GM21367 (cell line): ENCODE data around the gene GOLPH3L.
"Not testable (repeated sequence)": the region's sequence is repeated elsewhere in the genome, so short reads cannot be mapped to it uniquely, and the experiment has no call there.

Source experiments
- ATAC-seq: cut with Tn5 transposase; IDR thresholded peaks from one replicate; pipeline ENCODE4 v1.9.1; 2021; ENCODE audit not compliant: unreplicated experiment

GOLPH3L gene

GRCh38 chr1:150619576-150620509 is 77.1 kb downstream of the GOLPH3L start:
- no peak for ATAC-seq

- ATAC-seq, result no peak
Observed at GRCh38 chr1:150615346-150616201, 81.4 kb downstream of the GOLPH3L start.

GRCh38 chr1:150613061-150613920 is 83.7 kb downstream of the GOLPH3L start:
- ATAC-seq, result no peak

- no peak for ATAC-seq
Observed at GRCh38 chr1:150612014-150612345, 85.0 kb downstream of the GOLPH3L start.

- no peak for ATAC-seq
Observed at GRCh38 chr1:150610576-150610975, 86.4 kb downstream of the GOLPH3L start.

GRCh38 chr1:150609732-150610131 is 87.2 kb downstream of the GOLPH3L start:
- ATAC-seq, result no peak

GRCh38 chr1:150606463-150607142 is 90.4 kb downstream of the GOLPH3L start:
- no peak for ATAC-seq

- ATAC-seq, result not testable (repeated sequence)
Observed at GRCh38 chr1:150605451-150605731, 91.6 kb downstream of the GOLPH3L start.

GRCh38 chr1:150604226-150604588 is 92.7 kb downstream of the GOLPH3L start:
- ATAC-seq, result no peak

GRCh38 chr1:150603711-150604110 is 93.2 kb downstream of the GOLPH3L start:
- no peak for ATAC-seq

- ATAC-seq, result not testable (repeated sequence)
Observed at GRCh38 chr1:150602372-150602771, 94.6 kb downstream of the GOLPH3L start.

- no peak for ATAC-seq
Observed at GRCh38 chr1:150601540-150601939, 95.4 kb downstream of the GOLPH3L start.

GRCh38 chr1:150598346-150598745 is 98.6 kb downstream of the GOLPH3L start:
- ATAC-seq, result not testable (repeated sequence)

GRCh38 chr1:150596976-150597375 is 100.0 kb downstream of the GOLPH3L start:
- ATAC-seq, result no peak
